HG03025 (cell line): ENCODE data around the gene IRAK1.

ENCODE experiments used
- ATAC-seq: cut with Tn5 transposase; IDR thresholded peaks from one replicate; pipeline ENCODE4 v1.9.1; 2021; ENCODE audit warnings: mild to moderate bottlenecking, moderate library complexity; ENCODE audit not compliant: unreplicated experiment, low FRiP score

IRAK1 gene

DNA sequence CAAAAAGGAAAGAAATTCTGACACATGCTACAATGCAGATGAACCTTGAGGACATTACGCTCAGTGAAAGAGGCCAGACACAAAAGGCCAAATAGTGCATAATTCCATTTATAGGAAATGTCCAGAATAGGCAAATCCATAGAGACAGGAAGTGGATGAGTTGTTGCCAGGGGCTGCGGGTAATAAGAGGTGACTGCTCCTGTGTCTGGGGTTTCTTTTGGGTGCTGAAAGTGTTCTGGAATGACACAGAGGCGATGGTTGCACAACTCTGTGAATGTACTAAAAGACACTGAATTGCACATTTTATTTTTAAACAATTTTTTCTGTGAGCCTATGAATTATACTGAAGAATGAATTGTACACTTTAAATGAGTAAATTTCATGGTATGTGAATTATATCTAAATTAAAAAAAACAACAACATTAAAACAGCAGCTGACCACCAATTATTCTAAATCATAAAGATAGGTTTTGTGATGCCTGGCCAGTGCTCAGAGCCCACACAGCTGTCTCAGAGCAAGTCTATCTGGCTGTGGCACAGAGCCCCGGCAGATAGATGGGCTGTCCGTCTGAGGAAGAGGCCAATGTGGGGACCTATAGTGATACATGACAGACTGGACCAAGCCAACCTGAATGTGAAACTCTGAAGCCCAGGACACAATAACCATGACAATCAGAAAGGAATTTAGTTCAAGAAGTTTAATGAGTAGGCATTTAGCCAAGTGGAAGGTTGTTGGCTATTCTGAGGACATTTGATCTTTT lies 23.5 kb upstream of the IRAK1 start:
- no peak for ATAC-seq

DNA sequence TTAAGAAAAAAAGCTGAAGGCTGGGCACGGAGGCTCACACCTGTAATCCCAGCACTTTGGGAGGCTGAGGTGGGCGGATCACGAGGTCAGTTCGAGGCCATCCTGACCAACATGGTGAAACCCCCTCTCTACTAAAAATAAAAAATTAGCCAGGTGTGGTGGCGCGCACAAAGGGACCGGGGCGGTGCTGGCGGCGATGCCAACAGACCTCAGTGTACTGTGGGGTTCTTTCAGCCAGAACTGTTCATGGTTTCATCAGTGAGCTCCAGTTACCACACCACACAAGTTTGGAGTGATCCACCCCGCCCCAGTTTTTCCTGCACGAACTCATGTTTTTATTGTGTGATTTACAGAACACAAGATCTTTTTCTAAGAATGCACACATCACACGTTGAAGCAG lies 21.2 kb upstream of the IRAK1 start:
- ATAC-seq, result no peak

DNA sequence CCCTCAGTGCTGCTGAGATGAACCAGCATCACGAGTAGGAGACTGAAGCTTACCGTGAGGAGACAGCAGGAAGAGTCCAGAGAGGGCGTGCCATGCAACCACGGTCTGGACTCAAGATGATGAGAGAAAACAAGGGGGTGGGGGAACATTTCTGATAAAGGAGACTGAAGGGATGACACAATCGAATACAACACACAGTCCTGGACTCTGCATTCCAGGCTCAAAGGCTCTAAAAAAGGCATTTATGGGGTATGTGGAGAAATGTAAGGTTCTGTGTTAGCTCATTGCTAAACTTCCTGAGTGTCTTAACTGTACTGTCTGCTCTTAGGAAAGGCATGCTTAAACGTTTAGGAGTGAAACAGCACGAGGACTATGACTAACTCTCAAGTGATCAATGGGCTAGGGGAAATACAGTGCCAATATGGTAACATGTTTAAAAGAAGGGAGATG lies 20.6 kb upstream of the IRAK1 start:
- ATAC-seq, result no peak

DNA sequence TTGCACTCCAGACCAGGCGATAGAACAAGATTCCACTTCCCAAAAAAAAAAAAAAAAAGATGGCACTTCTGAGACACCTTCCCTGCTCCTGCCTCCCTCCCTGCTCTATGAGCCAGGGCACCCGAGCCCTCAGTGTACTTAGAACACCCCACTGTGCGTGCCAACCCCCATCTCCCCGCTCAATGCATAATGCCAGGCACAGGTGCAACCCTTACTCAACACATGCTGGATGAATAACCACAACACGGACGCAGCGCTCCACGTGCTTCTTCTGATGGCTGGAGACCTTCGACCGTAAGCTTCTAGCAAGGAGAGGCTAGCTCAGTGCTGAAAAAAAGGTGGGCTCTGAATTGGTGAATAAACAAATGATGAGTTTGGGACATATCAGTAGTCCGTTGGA lies 19.9 kb upstream of the IRAK1 start:
- ATAC-seq, result no peak

DNA sequence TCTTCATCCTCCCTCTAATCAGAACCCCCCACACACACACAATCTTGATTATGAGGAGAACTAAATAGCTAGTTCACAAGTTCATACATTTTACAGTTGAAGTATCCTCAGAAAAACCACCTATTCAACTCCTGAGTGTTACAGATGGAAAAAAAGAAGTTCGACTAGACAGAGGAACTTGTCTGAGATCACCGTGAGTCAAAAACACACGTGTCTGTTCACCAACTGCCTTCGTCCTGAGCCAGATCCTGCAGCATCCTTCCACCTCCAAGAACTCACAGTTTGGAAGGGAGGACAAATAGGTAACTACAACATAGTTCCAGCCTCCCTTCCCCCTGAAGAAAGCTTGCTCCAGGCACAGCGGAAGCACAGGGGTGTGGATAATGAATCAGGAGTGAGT lies 19.0 kb upstream of the IRAK1 start:
- ATAC-seq, result no peak

DNA sequence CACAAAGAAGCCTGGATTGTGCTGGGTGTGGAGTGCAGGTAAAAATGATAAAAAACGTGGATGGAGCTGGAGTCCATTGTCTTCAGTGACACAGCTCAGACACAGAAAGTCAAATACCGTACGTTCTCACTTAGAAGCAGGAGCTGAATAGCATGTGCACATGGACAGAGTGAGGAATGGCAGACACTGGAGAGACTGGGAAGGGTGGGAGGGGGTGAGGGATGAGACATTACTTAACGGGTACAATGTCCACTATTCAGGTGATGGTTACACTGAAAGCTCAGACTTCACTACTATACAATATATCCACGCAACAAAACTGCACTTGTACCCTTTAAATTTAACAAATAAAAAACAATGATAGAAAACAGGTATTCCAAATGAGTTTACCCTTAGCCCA lies 18.1 kb upstream of the IRAK1 start:
- no peak for ATAC-seq

DNA sequence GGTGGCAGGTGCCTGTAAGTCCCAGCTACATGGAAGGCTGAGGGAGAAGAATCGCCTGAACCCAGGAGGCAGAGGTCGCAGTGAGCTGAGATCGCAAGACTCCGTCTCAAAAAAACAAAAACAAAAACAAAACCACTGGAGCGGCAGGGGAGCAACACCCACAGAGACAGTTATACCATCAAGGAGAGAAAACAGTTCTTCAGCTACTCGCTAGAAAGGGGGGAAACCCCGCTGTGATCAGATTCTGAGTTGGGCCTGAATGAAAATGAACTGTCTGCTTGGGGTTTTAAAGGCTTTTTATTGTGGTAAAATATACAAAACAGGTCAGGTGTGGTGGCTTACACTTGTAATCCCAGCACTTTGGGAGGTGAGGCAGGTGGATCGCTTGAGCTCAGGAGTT lies 16.8 kb upstream of the IRAK1 start:
- ATAC-seq, result no peak

DNA sequence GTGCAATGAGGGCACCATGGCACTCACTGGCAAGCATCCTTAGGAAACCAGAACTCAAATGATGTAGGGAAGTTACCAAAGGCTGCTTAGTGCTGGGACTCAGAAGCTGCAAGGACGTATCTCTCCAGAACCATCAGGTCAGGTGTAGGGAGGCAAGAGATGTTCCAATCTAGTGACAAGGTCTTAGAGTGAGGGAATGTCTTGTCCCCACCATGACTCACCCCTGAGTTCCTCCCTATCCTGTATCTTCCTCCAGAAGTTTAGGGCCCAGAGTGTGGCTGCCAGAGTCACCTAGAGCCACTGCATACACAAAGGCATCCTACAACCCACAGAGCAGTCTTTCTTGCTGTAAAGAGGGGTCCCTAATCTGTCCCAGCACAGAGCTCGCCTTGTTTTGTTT lies 14.1 kb upstream of the IRAK1 start:
- no peak for ATAC-seq

DNA sequence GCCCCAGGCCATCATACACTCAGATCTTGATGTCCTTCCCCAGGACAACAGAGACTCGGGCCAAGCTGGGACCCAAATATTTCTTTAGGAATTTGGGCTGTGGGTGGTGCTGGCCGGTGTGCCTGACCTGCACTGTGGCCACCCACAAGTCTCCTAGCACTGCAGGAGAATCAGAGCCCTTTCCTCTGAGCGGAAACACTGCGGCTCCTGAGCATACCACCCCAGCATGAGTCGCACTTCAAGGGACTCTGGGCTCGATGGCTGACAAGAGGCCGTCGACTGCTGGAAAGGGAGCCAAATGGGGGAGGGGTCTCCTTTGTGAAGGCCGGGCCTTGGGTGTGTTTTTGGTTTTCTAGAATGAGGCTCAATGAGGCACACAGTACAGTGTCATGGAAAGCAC lies 13.0 kb upstream of the IRAK1 start:
- no peak for ATAC-seq

DNA sequence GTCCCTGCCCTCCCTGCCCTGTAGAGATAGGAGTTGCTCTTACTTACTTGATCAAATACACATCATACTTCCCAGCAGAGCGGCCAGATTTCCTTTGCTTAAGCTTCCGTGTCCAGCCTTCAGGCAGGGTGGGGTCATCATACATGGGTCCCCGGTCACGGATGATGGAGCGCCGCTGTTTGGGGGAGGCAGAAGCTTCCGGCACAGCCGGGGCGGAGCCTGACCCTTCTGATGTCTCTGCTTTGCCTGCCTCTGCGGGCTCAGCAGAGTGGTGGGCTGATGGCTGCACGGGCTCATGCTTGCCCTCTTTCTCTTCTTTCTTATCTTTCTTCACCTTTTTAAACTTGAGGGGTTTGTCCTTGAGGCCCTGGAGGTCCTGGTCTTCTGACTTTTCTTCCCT lies 12.5 kb upstream of the IRAK1 start:
- ATAC-seq, result no peak

DNA sequence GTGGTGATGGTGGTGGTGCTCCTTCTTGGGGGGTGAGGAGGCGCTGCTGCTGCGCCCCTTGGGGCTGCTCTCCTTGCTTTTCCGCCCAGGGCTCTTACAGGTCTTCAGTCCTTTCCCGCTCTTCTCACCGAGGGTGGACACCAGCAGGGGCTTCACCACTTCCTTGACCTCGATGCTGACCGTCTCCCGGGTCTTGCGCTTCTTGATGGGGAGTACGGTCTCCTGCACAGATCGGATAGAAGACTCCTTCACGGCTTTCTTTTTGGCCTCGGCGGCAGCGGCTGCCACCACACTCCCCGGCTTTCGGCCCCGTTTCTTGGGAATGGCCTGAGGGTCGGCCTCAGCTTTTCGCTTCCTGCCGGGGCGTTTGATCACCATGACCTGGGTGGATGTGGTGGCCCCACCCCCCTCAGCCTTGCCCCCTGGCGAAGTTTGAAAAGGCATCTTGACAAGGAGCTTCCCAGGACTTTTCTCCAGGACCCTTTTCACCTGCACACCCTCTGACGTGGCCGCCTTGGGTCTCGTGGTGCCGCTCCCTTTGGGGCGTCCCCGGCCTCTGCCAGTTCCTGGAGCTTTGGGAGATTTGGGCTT lies 11.1 kb upstream of the IRAK1 start:
- no peak for ATAC-seq

DNA sequence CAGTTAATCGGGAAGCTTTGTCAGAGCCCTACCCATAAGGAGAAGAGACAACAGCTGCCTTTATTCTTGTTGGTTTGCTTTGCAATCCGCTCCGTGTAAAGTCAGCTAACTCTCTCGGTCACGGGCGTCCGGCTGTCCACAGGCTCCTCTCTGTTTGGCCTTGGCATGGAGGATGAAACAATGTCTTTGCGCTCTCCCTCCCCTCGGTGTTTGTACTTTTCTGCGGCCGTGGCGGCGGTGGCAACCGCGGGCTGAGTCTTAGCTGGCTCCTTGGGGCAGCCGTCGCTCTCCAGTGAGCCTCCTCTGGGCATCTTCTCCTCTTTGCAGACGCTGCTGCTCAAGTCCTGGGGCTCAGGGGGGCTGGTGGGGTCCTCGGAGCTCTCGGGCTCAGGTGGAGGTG lies 10.6 kb upstream of the IRAK1 start:
- ATAC-seq, result no peak

DNA sequence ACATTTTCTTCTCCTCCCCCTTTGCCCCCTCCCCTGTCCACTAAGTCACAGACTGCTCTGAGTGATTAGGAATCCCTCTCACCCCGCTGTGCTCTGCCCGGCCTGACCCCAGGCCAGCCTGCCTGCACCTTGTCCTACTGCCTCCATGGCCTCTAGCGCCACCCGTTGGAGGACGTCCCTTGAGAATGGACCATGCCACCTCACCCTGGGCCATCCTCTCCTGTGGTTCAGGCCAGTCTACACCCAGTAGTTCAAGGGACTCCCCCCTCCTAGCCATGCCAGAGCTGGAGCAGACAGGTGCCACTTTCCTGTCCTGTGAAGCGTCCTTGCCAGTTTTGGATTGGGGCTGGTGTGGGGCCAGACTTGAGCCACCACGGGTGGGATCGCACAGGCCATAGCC lies 9.7 kb upstream of the IRAK1 start:
- no peak for ATAC-seq

DNA sequence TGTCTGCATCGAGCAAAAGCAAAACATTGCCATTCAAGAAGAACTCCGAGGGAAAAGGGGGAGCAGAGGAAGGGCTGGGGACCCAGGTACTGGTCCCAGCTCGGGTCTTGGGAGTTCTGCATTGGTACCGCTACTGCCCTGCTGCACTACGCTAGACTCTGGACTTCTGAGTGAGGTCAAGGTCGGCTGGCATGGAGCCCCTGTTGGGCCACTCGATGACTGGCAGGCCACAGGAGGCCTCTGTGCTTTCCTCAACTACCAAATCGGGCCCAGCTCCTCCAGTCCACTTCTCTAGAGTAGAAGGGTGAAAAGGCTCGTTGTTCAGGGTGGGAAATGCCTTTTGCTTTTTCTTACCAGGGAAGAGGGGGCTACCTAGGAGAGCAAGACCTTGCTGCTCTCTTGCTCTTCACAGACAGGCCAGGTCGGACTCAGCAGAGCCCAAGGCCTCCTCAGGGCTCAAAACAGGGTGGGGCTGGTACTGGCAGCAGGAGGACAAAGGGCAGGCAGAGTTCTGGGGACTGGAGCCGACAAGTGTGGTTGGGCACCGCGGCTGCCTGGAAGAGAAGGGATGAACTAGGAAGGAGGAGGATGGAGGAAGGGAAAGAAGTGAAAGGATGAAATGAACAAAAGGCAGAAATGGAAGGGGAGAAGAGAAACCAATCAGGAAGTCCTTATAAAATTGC lies 8.9 kb upstream of the IRAK1 start:
- no peak for ATAC-seq

DNA sequence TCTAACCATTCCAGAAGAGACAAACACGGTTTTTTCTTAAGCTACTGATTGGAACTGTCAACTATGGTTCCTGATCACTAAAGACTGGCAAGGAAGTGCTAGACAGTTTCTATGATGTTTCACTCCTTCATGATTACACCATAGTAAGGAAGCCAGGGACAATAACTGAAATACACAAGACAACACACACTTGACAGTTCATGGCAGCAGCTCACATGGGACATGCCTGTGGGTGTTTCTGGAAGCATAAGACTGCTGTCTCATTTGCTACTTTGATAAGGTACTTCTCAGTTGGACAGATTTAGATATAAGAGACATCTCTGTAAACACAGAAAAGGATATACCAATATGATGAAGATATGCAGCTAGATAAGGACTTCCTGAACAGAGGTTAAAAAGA lies 8.3 kb upstream of the IRAK1 start:
- ATAC-seq, result no peak

DNA sequence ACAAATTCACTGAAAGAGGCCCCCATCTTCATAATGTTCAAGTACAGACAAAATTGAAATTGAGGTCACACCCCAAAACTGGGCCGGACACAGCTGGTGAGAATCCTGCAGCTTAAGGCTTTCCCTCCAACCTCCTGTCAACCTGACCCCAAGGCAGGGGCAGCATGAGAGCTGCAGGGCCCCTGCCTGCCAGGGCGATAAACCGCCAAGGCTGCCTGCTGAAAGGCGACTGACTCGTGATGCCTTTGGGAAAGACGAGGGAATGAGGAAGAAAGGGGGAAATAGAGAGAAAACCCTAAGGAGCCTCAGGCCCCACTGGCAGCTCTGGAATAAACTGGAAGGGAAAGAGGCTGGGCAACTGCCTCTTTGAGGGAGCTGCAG lies 7.3 kb upstream of the IRAK1 start:
- ATAC-seq, result no peak

DNA sequence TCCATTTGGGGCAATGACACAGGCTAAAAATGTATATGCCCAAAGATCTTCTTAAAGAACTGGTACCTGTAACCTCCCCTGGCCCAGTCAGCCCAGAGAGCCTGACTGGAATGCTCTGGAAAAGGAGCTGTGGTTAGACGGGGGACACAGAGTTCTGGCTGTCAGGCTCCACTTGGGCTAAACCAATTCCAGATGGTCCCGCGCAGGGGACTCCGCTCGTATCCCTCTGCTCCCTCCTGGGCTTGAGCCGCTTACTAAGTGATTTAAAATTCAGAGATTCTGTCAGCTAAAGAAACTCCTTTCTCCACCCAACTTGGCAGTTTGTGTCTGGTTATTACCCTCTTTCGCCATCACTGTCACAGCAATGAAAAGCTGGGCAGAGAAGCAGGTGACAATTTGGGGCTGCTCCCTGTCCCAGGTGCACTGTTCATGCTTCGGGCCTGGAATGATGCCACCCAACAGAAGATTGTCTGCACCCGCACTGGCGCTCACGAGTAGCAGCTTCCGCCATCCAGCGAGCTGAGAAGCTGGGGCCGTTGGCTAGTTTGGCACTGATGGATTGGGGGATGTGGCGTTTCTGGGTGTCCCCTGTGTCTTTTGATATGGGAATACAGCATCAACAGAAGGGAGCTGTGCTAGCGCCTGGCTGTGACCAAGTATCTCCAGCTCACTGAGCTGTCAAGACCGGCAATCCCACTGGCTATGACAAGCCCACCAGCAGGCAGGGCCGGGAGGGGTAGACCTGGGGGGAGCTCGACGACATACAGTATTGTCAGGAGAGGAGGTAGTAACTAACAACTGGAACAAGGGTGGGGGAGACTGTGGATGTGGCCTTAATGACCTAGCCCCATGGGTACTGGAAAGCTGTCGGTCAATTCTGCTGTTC lies 6.7 kb upstream of the IRAK1 start:
- ATAC-seq, result no peak

DNA sequence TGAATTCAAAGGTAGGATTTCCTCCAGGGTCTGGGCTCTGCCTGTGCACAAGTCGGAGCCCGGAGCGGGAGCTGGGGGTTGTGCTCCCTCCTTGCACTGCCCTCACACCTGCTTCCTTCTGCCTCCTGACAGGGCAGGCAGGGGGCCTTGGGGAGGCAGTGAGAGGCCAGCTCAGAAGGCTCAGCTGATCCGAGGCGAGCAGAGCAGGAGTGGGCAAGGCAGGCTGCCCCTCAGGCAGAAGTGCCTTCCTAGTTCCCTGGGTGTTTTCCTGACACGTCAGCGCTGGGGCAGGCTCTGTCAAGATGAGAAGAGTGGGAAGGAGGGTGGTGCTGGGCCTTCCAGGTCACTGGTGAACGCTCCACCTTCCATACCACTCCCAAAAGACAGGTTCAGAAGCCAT lies 5.5 kb upstream of the IRAK1 start:
- no peak for ATAC-seq

DNA sequence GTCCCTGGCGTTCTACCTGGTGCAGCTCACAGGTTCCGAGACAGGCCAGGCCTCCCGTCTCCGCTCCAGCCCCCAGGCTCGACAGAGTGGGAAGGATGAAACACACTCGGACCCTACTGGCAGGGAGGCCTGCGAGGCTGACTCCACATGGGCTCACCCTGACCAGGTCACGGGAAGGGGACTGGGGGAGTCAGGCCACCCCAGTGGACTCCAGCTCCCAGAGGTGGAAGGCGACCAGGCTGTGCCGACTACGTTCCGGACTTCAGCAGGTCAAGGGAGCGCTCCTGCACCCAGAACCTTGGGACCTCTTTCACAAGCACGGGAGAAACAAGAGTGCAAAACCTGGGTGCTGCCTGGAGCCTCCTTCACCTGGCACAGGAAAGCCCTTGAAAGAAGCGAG lies 4.6 kb upstream of the IRAK1 start:
- no peak for ATAC-seq

DNA sequence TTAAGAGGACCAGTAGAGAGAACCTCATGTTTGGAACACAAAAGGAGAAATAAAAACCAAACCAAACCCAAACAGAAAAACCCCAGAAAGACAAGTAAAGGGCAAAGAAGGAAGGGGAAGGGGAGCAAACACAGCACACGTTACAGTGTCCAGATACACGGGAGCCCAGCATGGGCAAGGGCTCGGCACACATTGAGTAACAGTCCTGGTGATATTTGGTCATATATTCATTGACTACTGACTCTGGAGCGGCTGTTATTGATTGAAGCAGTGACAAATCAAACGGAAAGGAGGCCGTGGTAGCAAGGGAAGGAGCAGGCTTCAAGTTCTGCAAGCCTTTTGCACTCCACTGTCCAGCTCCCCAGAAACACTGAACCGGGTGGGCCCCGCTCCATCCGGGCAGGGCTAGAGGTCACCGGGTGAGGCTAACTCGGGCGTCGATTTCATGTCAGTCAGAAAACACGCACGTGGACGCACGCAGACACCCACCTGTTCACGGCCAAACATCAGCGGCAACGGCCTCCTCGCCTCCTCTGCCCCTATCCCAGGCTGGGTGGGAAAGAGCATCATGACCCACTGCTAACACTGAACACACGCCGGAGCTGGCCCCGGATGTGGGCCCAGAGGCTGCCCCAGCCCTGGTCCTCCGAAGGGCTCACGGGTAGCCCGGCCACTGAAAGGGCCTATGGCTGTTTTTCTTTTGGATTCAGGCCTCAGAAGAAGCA lies 3.7 kb upstream of the IRAK1 start:
- ATAC-seq, result no peak
